HG02642 (cell line): ENCODE results near the gene CACNA1F.
A peak's percentile ranks its signal among the peaks of the same experiment; 100 is the strongest.

Source experiments
- ATAC-seq: cut with Tn5 transposase; IDR thresholded peaks from one replicate; pipeline ENCODE4 v1.9.1; 2021; ENCODE audit warnings: mild to moderate bottlenecking; ENCODE audit not compliant: unreplicated experiment, poor library complexity

Gene CACNA1F

GRCh38 chrX:49233176-49233575, at the start of gene CACNA1F:
TSS of gene CACNA1F (minus strand) at chrX:49233340. CDS start at chrX:49233309, 31 bp downstream.
- no peak for ATAC-seq

GRCh38 chrX:49282647-49283011, 49.5 kb upstream of the CACNA1F start:
- no peak for ATAC-seq

- no peak for ATAC-seq
These were observed 44.9 kb upstream of the CACNA1F start for GRCh38 chrX:49278081-49278480.

- ATAC-seq: no peak
These were observed 44.3 kb upstream of the CACNA1F start for GRCh38 chrX:49277535-49277830.

GRCh38 chrX:49276671-49277534, 43.8 kb upstream of the CACNA1F start:
- ATAC-seq: no peak

GRCh38 chrX:49276207-49276606, 43.1 kb upstream of the CACNA1F start:
- no peak for ATAC-seq

GRCh38 chrX:49273181-49273727, 40.1 kb upstream of the CACNA1F start:
- ATAC-seq: no peak

GRCh38 chrX:49272421-49272820, 39.3 kb upstream of the CACNA1F start:
- no peak for ATAC-seq

GRCh38 chrX:49271341-49271740, 38.2 kb upstream of the CACNA1F start:
- ATAC-seq: no peak

GRCh38 chrX:49270249-49270921, 37.2 kb upstream of the CACNA1F start:
- ATAC-seq: no peak

- ATAC-seq: peak; percentile 27
These were observed 36.7 kb upstream of the CACNA1F start, which contains the start of gene PPP1R3F for GRCh38 chrX:49269767-49270248. TSS of gene PPP1R3F (plus strand) at chrX:49269793. CDS start at chrX:49269870, 77 bp downstream.

- peak; percentile 88 for ATAC-seq
These were observed 36.0 kb upstream of the CACNA1F start for GRCh38 chrX:49269010-49269766.

GRCh38 chrX:49268702-49269009, 35.5 kb upstream of the CACNA1F start:
- ATAC-seq: no peak

GRCh38 chrX:49266523-49267445, 33.6 kb upstream of the CACNA1F start:
- ATAC-seq: no peak

GRCh38 chrX:49264460-49264859, 31.3 kb upstream of the CACNA1F start, which contains the start of gene FOXP3:
TSS of gene FOXP3 (minus strand) at chrX:49264710. CDS start at chrX:49258505, 6,205 bp downstream.
- no peak for ATAC-seq

- ATAC-seq: no peak
These were observed 30.5 kb upstream of the CACNA1F start for GRCh38 chrX:49263631-49264030.

- no peak for ATAC-seq
These were observed 29.5 kb upstream of the CACNA1F start for GRCh38 chrX:49262603-49263002.

GRCh38 chrX:49260221-49260985, 27.3 kb upstream of the CACNA1F start:
- no peak for ATAC-seq

- ATAC-seq: no peak
These were observed 25.6 kb upstream of the CACNA1F start for GRCh38 chrX:49258749-49259124.
